ENCODE data around the gene IL34. TPM values are rescaled to one million over a fixed set of nuclear protein-coding genes. Genes with fewer than 3 reads are reported as not detected.
"Not testable (repeated sequence)": the region's sequence is repeated elsewhere in the genome, so short reads cannot be mapped to it uniquely, and the experiment has no call there.

IL34 gene
- total and polyA plus RNA-seq, 2 donors from 2014 or later, result 5.9 to 7.4 TPM

GRCh38 chr16:70642633-70643032, 3.7 kb upstream of the IL34 start:
- intact Hi-C loops (cut with DNase I), result no loop called here

GRCh38 chr16:70643264-70643663, 3.1 kb upstream of the IL34 start:
- H3K27me3 ChIP-seq (ENCODE audit: control insufficient read depth, insufficient read depth, low read length); FAIRE-seq; H3K9me3 ChIP-seq (ENCODE audit: control insufficient read depth in 2 of 3, insufficient read depth in 1 of 3, low read length in 3 of 3); H3K9ac ChIP-seq (ENCODE audit: low read length in 3 of 3); H3K4me3 ChIP-seq (ENCODE audit: low read length in 3 of 3); H3K27ac ChIP-seq (ENCODE audit: low read depth in 2 of 2, low read length in 2 of 2); H3K36me3 ChIP-seq (ENCODE audit: control insufficient read depth in 2 of 3, insufficient read depth in 3 of 3, low read length in 3 of 3); H3K4me1 ChIP-seq (ENCODE audit: control insufficient read depth in 2 of 3, insufficient read depth in 2 of 3, low read depth in 1 of 3, low read length in 3 of 3); DNase-seq; intact Hi-C loops (cut with DNase I): not testable (repeated sequence)

More at GRCh38 chr16:70642633-70643032, 3.7 kb upstream of the IL34 start:
- no peaks in the 10 kb centered on the region for H3K27me3 ChIP-seq (ENCODE audit: control insufficient read depth, insufficient read depth, low read length)
- DNase-seq (no peak), FAIRE-seq (no peak)
- H3K36me3 ChIP-seq (ENCODE audit: control insufficient read depth in 2 of 3, insufficient read depth in 3 of 3, low read length in 3 of 3), result no peaks in the 10 kb centered on the region
- H3K4me3 ChIP-seq (ENCODE audit: low read length in 3 of 3), result no peak overlapping the region
- H3K9ac ChIP-seq (ENCODE audit: low read length in 3 of 3), result no peak overlapping the region
- H3K9me3 ChIP-seq (ENCODE audit: control insufficient read depth in 2 of 3, insufficient read depth in 1 of 3, low read length in 3 of 3), result no peaks in the 10 kb centered on the region
- H3K4me1 ChIP-seq (ENCODE audit: control insufficient read depth in 2 of 3, insufficient read depth in 2 of 3, low read depth in 1 of 3, low read length in 3 of 3), result no peaks in the 10 kb centered on the region
- no peak overlapping the region for H3K27ac ChIP-seq (ENCODE audit: low read depth in 2 of 2, low read length in 2 of 2)
- no peak for TF ChIP-seq CTCF (IDR thresholded peaks at IDR 0.05; ENCODE audit: borderline replicate concordance, extremely low read depth, insufficient read depth)

- no peaks in the 10 kb centered on the region for H3K4me1 ChIP-seq (ENCODE audit: control insufficient read depth in 2 of 3, insufficient read depth in 2 of 3, low read depth in 1 of 3, low read length in 3 of 3)
- intact Hi-C loops (cut with DNase I), result no loop called here
- no peak overlapping the region for H3K27ac ChIP-seq (ENCODE audit: low read depth in 2 of 2, low read length in 2 of 2)
- no peak overlapping the region for H3K9ac ChIP-seq (ENCODE audit: low read length in 3 of 3)
- no peak for FAIRE-seq
- DNase-seq, result no peak
- no peak overlapping the region for H3K4me3 ChIP-seq (ENCODE audit: low read length in 3 of 3)
- no peak for TF ChIP-seq CTCF (IDR thresholded peaks at IDR 0.05; ENCODE audit: borderline replicate concordance, extremely low read depth, insufficient read depth)
- no peaks in the 10 kb centered on the region for H3K27me3 ChIP-seq (ENCODE audit: control insufficient read depth, insufficient read depth, low read length)
- H3K9me3 ChIP-seq (ENCODE audit: control insufficient read depth in 2 of 3, insufficient read depth in 1 of 3, low read length in 3 of 3), result no peaks in the 10 kb centered on the region
- no peaks in the 10 kb centered on the region for H3K36me3 ChIP-seq (ENCODE audit: control insufficient read depth in 2 of 3, insufficient read depth in 3 of 3, low read length in 3 of 3)
These were observed 1.4 kb upstream of the IL34 start for GRCh38 chr16:70644763-70645597.

GRCh38 chr16:70647441-70648359, 1.3 kb downstream of the IL34 start:
- Histone ChIP-seq H3K4me1 (ENCODE audit: control insufficient read depth in 2 of 3, insufficient read depth in 2 of 3, low read depth in 1 of 3, low read length in 3 of 3) (no peaks in the 10 kb centered on the region), H3K9me3 (ENCODE audit: control insufficient read depth in 2 of 3, insufficient read depth in 1 of 3, low read length in 3 of 3) (no peaks in the 10 kb centered on the region), H3K27me3 (ENCODE audit: control insufficient read depth, insufficient read depth, low read length) (no peaks in the 10 kb centered on the region), H3K9ac (ENCODE audit: low read length in 3 of 3) (no peak overlapping the region), H3K27ac (ENCODE audit: low read depth in 2 of 2, low read length in 2 of 2) (peak overlapping the region in 1 of 2 donors; percentile 13), H3K36me3 (ENCODE audit: control insufficient read depth in 2 of 3, insufficient read depth in 3 of 3, low read length in 3 of 3) (no peaks in the 10 kb centered on the region), H3K4me3 (ENCODE audit: low read length in 3 of 3) (no peak overlapping the region)
- intact Hi-C loops (cut with DNase I), result no loop called here
- TF ChIP-seq CTCF (IDR thresholded peaks at IDR 0.05; ENCODE audit: borderline replicate concordance, extremely low read depth, insufficient read depth), result no peak
- FAIRE-seq (no peak), DNase-seq (peak in 2 of 5 donors; percentile 25 to 50)

Data from kidney (tissue), 14 donors.